HepG2 (cell line): ENCODE results near the gene RNF208. TPM values are rescaled to one million over a fixed set of nuclear protein-coding genes. Genes with fewer than 3 reads are reported as not detected.

Experiments
- ATAC-seq: fragments of 200-7000 bp; cut with Tn5 transposase; 3 replicates; pipeline ENCODE4 v1.9.1; 2020; ENCODE audit warnings: mild to moderate bottlenecking, moderate library complexity
- BruUV-seq: library from RNA; stranded (reverse); fragments of 400-500 nt; replicated peaks from 2 replicates; lab custom pipeline; 2021; lab: Mats Ljungman, UMichigan
- CTCF ChIA-PET: fragments of 300-600 bp; formaldehyde crosslinking; extraction: SDS; loops from one replicate; lab custom pipeline; 2021; ENCODE audit warnings: low total read pairs, inconsistent platforms, low intra/inter-chr PET ratio; lab: Yijun Ruan, JAX
- POLR2A ChIA-PET: fragments of 350-600 bp; sonication (Branson Sonifier 250); formaldehyde crosslinking; loops from one replicate; lab custom pipeline; 2020; ENCODE audit warnings: antibody characterized with exemption, inconsistent platforms; lab: Yijun Ruan, JAX
- DNase-seq: peaks from one replicate; pipeline ENCODE4 v3.0.0-alpha.2; 2015; ENCODE audit warnings: low spot score
- FAIRE-seq: peaks from 3 replicates; lab custom pipeline; 2011; peaks lifted over from hg19 to GRCh38; lab: Jason Lieb, UNC
- H2AFZ ChIP-seq: one replicate; pipeline ENCODE4 v1.6.1; 2011; ENCODE audit warnings: low read length, inconsistent platforms
- H3K27ac ChIP-seq: fragments of 300-600 bp; 3 replicates; pipeline ENCODE4 v1.8.0; 2011; ENCODE audit warnings: mixed run types, mild to moderate bottlenecking, mixed read lengths, low read length, inconsistent platforms; ENCODE audit not compliant: insufficient read depth; ENCODE audit errors: extremely low read length
- H3K27me3 ChIP-seq, 2 experiments: fragments of 200-600 bp in 1 of 2; 2 replicates in 1 of 2; 3 replicates in 1 of 2; pipeline versions ENCODE4 v1.6.0 to v1.8.0; 2011; ENCODE audit warnings: low read length in 2 of 2, mild to moderate bottlenecking in 2 of 2, moderate library complexity in 2 of 2, inconsistent platforms in 1 of 2; ENCODE audit not compliant: insufficient read depth in 2 of 2, control insufficient read depth in 1 of 2
- H3K36me3 ChIP-seq, 2 experiments: fragments of 200-600 bp in 1 of 2; replicated peaks in 1 of 2; 2 replicates in 1 of 2; 3 replicates in 1 of 2; pipeline versions ENCODE4 v1.5.1 to v1.8.0; 2011; ENCODE audit warnings: low read length in 2 of 2, inconsistent platforms in 1 of 2; ENCODE audit not compliant: insufficient read depth in 2 of 2, control insufficient read depth in 1 of 2
- H3K4me1 ChIP-seq: 2 replicates; pipeline ENCODE4 v1.5.1; 2012; ENCODE audit warnings: low read length, inconsistent platforms; ENCODE audit not compliant: insufficient read depth
- H3K4me2 ChIP-seq: 2 replicates; pipeline ENCODE4 v1.6.0; 2011; ENCODE audit warnings: low read depth, low read length, inconsistent platforms
- H3K4me3 ChIP-seq, 3 experiments: fragments of 200-600 bp in 1 of 3; sonication (generic), shearing (Covaris generic) in 1 of 3; replicated peaks in 1 of 3; 2 replicates each; pipeline ENCODE4 v1.5.1; 2011 to 2016; ENCODE audit warnings: low read length in 3 of 3, inconsistent platforms in 2 of 3, low read depth in 2 of 3, mild to moderate bottlenecking in 2 of 3, control low read depth in 1 of 3, mixed read lengths in 1 of 3; ENCODE audit not compliant: insufficient read depth in 1 of 3
- H3K79me2 ChIP-seq: one replicate; pipeline ENCODE4 v1.6.1; 2011; ENCODE audit warnings: low read length, inconsistent platforms; ENCODE audit not compliant: insufficient read depth
- H3K9ac ChIP-seq: 2 replicates; pipeline ENCODE4 v1.6.0; 2011; ENCODE audit warnings: mild to moderate bottlenecking, low read depth, low read length, inconsistent platforms; ENCODE audit not compliant: insufficient read depth
- H3K9me3 ChIP-seq: 2 replicates; pipeline ENCODE4 v1.5.1; 2012; ENCODE audit warnings: mild to moderate bottlenecking, low read length
- H4K20me1 ChIP-seq: 2 replicates; pipeline ENCODE4 v1.6.0; 2011; ENCODE audit warnings: inconsistent platforms, mild to moderate bottlenecking, low read length, moderate library complexity; ENCODE audit not compliant: insufficient read depth
- ATRX ChIP-seq: sonication (generic); formaldehyde crosslinking; IDR thresholded peaks from 2 replicates; pipeline ENCODE4 v1.4.0; 2020; ENCODE audit warnings: missing genetic modification reagents, borderline replicate concordance
- FOXK1 ChIP-seq: sonication (generic); formaldehyde crosslinking; IDR thresholded peaks from 2 replicates; pipeline ENCODE4 v1.4.0; 2020; ENCODE audit warnings: low read depth, missing genetic modification reagents, borderline replicate concordance
- NFYB ChIP-seq: sonication (generic); formaldehyde crosslinking; IDR thresholded peaks from 2 replicates; pipeline ENCODE4 v1.4.0; 2020; ENCODE audit warnings: missing genetic modification reagents
- PHF8 ChIP-seq: sonication (generic); formaldehyde crosslinking; IDR thresholded peaks from 2 replicates; pipeline ENCODE4 v1.5.0; 2020; ENCODE audit warnings: missing genetic modification reagents
- SP1 ChIP-seq, 2 experiments: fragments of 450-650 bp in 1 of 2; sonication (generic) in 1 of 2; formaldehyde crosslinking in 1 of 2; IDR thresholded peaks; 2 replicates each; pipeline versions ENCODE4 v1.4.0 to v1.6.1; 2016 to 2020; ENCODE audit warnings: missing genetic modification reagents in 1 of 2
- ZC3H13 ChIP-seq: sonication (generic); formaldehyde crosslinking; IDR thresholded peaks from 2 replicates; pipeline ENCODE4 v1.8.1; 2023; ENCODE audit warnings: mild to moderate bottlenecking, missing genetic modification reagents, moderate library complexity
- ZMYM4 ChIP-seq: sonication (generic); formaldehyde crosslinking; IDR thresholded peaks from 2 replicates; pipeline ENCODE4 v1.8.1; 2023; ENCODE audit warnings: mild to moderate bottlenecking, missing genetic modification reagents
- ZNF317 ChIP-seq: sonication (generic); formaldehyde crosslinking; IDR thresholded peaks from 2 replicates; pipeline ENCODE4 v1.5.0; 2020; ENCODE audit warnings: mild to moderate bottlenecking, missing genetic modification reagents
- ZNF746 ChIP-seq: sonication (generic); formaldehyde crosslinking; IDR thresholded peaks from 2 replicates; pipeline ENCODE4 v1.8.0; 2022; ENCODE audit warnings: mild to moderate bottlenecking, missing genetic modification reagents
- ZNF781 ChIP-seq: sonication (generic); formaldehyde crosslinking; IDR thresholded peaks from 2 replicates; pipeline ENCODE4 v1.5.1; 2020; ENCODE audit warnings: borderline replicate concordance, mild to moderate bottlenecking, missing genetic modification reagents; ENCODE audit errors: not compliant biosample characterization
- WGBS: methylation state at CpG from one replicate; pipeline ENCODE4 v1.1.6; 2017; ENCODE audit warnings: low lambda C conversion rate; 5-methylcytosine and 5-hydroxymethylcytosine counted together
- in situ Hi-C: cut with HindIII; loops from 2 replicates; pipeline ENCODE4 v1.10.0; 2017; ENCODE audit warnings: low pct_unique_long_range_greater_than_20kb; ENCODE audit not compliant: extremely low pct_ligation_motif_present
- intact Hi-C: fragments of 100-400 bp; cut with micrococcal nuclease; formaldehyde crosslinking; loops from one replicate; pipeline ENCODE4 v1.10.0; 2022; ENCODE audit not compliant: unreplicated experiment
- polyA plus RNA-seq, 8 experiments: library from polyadenylated mRNA; depleted of rRNA in 3 of 8; stranded (reverse) in 7 of 8; unstranded in 1 of 8; fragments of >200 nt; fragmentation: Illumina TruSeq in 4 of 8; extraction: Trizol in 4 of 8; gene quantifications; 2 replicates each; pipeline versions ENCODE4 v1.2.1 to v1.2.3, GENCODE V29; 2011 to 2016; ENCODE audit warnings: low read depth in 4 of 8, missing spikeins in 1 of 8, mixed read lengths in 1 of 8; ENCODE audit not compliant: insufficient read depth in 1 of 8
- total RNA-seq, 5 experiments: library from RNA; depleted of rRNA; stranded (reverse); fragments of >200 nt; fragmentation: Illumina TruSeq; extraction: Trizol; gene quantifications; 2 replicates each; pipeline ENCODE4 v1.2.3, GENCODE V29; 2016; ENCODE audit warnings: low read depth in 1 of 5
- TF ChIP-seq, protein P1 (sequence below): sonication (generic); formaldehyde crosslinking; IDR thresholded peaks from 2 replicates; pipeline ENCODE4 v1.4.0; 2020; ENCODE audit warnings: missing genetic modification reagents, borderline replicate concordance

Gene RNF208
- total and polyA plus RNA-seq, 2 of the 13 experiments (the other 11 are each of a cell fraction or from before 2014, with no cell fraction given) = 1.6 to 2.1 TPM

DNA sequence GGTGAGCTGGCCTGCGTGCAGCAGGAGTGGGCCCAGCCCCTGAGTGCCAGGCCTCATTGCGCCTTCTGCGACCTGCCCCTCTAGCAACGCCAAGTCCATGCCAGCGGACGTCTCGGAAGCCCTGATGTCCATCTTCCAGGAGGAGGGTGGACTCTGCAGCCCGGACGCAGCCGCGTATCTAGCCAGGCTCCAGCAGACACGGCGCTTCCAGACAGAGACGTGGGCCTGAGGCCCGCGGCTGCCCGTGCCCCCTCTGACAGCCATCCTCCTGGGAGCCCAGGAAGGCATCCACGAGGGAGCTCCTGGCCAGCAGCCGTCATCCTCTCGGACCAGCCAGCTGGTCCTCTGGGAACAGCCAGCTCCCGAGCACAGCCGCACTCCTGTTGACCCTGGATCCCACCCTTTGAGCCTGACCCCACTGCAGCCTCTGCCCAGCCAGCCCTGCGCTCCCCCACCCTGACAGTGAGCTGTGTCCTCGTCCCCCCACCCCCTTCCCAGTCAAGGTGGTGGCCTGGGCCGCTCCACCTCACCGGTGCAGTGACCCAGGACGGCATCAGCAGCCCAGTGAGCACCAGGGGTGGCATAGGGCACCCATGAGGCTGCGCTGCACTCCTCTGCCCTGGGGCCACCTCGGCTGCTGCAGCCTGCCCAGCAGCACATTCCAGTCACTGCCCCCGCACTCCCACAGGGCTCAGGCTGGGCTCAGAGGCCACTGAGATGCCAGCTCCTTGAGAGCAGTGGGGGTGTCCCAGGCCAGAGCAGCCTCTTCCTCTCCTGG is 5.7 kb downstream of the RNF208 start:
- H3K27me3 ChIP-seq = no peaks in the 10 kb centered on the region
- CTCF ChIA-PET = no interaction called here
- BruUV-seq = no TSS peak
- in situ Hi-C loops (no loop called here), intact Hi-C loops (no loop called here)
- peaks cover 3% of the 10 kb centered on the region for H3K79me2 ChIP-seq
- H3K4me1 ChIP-seq = peaks cover 29% of the 10 kb centered on the region
- no peak for FAIRE-seq
- H2AFZ ChIP-seq = no peak overlapping the region
- H4K20me1 ChIP-seq = peaks cover 4% of the 10 kb centered on the region; the same call in 1 of the 2 replicates
- H3K36me3 ChIP-seq = no peaks in the 10 kb centered on the region; a peak in 1 of 5 replicates
- H3K4me3 ChIP-seq = peak overlapping the region in 1 of 3 experiments; percentile 83; a peak in 1 of 6 replicates
- TF ChIP-seq ATRX (CRISPR knock-in tag) (no peak), FOXK1 (CRISPR knock-in tag) (no peak), ZC3H13 (0 out of 2 replicates have a peak, but pooled peaks have one; percentile 4)
- TF ChIP-seq, all 625 proteins: peak for 1
- WGBS = 93% methylated on average over 8 of the region's 30 CpGs
- no peak for DNase-seq
- Histone ChIP-seq H3K9ac (no peak overlapping the region), H3K4me2 (no peak overlapping the region), H3K9me3 (no peaks in the 10 kb centered on the region), H3K27ac (no peak overlapping the region)
- no peak for ATAC-seq
- POLR2A ChIA-PET = interaction anchor here (3.1 to 13.4 kb wide), 4 partner anchors 12 to 27 kb away, joined by 14 to 225 read pairs (median 26); partner anchors contain the start of genes ANAPC2, NDOR1, SSNA1 and TMEM203

DNA sequence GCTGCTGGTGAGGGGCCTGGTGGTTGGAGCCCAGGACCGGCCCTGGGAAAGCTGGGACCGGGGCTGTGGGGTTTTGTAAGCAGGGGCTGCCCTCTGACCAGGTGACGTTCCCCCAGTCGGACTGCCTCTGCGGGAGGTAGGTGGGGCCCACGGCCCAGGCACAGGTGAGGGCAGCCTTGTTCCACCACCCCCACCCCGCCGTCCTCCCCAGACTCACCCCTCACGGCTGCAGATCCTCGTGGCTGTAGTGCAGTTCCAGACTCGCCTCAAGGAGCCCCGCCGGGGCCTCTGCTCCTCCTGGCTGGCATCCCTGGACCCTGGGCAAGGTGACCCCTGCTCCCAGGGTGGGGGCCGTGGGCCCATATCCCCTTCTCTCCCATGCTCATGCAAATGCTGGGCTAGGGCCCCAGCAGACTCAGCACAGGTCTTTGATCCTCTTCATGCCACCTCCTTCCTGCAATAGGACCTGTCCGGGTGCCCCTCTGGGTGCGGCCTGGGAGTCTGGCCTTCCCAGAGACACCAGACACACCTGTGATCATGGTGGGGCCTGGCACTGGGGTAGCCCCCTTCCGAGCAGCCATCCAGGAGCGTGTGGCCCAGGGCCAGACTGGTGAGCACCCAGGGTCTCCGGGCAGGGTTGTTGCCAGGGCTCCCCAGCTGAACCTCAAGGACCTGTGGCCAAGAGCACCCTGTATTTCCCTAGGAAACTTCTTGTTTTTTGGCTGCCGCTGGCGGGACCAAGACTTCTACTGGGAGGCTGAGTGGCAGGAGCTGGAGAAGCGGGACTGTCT is 6.6 kb downstream of the RNF208 start:
- in situ Hi-C loops = no loop called here
- H3K9ac ChIP-seq = no peak overlapping the region
- WGBS = 98% methylated on average over 15 of the region's 22 CpGs
- H2AFZ ChIP-seq = no peak overlapping the region
- FAIRE-seq = no peak
- no peak overlapping the region for H3K4me2 ChIP-seq
- CTCF ChIA-PET = no interaction called here
- intact Hi-C loops = no loop called here
- no peaks in the 10 kb centered on the region for H3K27me3 ChIP-seq
- no peak overlapping the region for H3K27ac ChIP-seq
- H3K79me2 ChIP-seq = peaks cover 3% of the 10 kb centered on the region
- peaks cover 4% of the 10 kb centered on the region; the same call in 1 of the 2 replicates for H4K20me1 ChIP-seq
- POLR2A ChIA-PET = interaction anchor here (1.3 to 13.4 kb wide), 2 partner anchors 11 to 16 kb away, joined by 3 to 225 read pairs; partner anchors contain the start of genes NDOR1, TMEM203 and TPRN
- no peak overlapping the region for H3K4me3 ChIP-seq
- H3K36me3 ChIP-seq = no peaks in the 10 kb centered on the region; a peak in 1 of 5 replicates
- no peak for DNase-seq
- no peaks in the 10 kb centered on the region for H3K9me3 ChIP-seq
- no peak for ATAC-seq
- BruUV-seq = no TSS peak
- H3K4me1 ChIP-seq = peaks cover 29% of the 10 kb centered on the region
- TF ChIP-seq ZNF746 (no peak), PHF8 (CRISPR knock-in tag) (no peak), ZMYM4 (CRISPR knock-in tag) (no peak), SP1 (IDR thresholded peaks at IDR 0.05) (no peak), SP1 (CRISPR knock-in tag; IDR thresholded peaks at IDR 0.05) (no peak), ZNF781 (no peak), NFYB (no peak), ZNF317 (CRISPR knock-in tag) (no peak)
- TF ChIP-seq, protein P1, sequence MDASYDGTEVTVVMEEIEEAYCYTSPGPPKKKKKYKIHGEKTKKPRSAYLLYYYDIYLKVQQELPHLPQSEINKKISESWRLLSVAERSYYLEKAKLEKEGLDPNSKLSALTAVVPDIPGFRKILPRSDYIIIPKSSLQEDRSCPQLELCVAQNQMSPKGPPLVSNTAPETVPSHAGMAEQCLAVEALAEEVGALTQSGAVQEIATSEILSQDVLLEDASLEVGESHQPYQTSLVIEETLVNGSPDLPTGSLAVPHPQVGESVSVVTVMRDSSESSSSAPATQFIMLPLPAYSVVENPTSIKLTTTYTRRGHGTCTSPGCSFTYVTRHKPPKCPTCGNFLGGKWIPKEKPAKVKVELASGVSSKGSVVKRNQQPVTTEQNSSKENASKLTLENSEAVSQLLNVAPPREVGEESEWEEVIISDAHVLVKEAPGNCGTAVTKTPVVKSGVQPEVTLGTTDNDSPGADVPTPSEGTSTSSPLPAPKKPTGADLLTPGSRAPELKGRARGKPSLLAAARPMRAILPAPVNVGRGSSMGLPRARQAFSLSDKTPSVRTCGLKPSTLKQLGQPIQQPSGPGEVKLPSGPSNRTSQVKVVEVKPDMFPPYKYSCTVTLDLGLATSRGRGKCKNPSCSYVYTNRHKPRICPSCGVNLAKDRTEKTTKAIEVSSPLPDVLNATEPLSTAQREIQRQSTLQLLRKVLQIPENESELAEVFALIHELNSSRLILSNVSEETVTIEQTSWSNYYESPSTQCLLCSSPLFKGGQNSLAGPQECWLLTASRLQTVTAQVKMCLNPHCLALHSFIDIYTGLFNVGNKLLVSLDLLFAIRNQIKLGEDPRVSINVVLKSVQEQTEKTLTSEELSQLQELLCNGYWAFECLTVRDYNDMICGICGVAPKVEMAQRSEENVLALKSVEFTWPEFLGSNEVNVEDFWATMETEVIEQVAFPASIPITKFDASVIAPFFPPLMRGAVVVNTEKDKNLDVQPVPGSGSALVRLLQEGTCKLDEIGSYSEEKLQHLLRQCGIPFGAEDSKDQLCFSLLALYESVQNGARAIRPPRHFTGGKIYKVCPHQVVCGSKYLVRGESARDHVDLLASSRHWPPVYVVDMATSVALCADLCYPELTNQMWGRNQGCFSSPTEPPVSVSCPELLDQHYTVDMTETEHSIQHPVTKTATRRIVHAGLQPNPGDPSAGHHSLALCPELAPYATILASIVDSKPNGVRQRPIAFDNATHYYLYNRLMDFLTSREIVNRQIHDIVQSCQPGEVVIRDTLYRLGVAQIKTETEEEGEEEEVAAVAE (CRISPR knock-in tag) = no peak
